ENCODE data around the gene UNC5C. TPM values are rescaled to one million over a fixed set of nuclear protein-coding genes. Genes with fewer than 3 reads are reported as not detected.

Gene UNC5C
- total RNA-seq, 1 donor from 2014 or later = 0.39 TPM

- Mint-ChIP-seq H3K4me3 (no peak overlapping the region), H3K27ac (no peak overlapping the region), H3K36me3 (peaks cover 34% of the 10 kb centered on the region), H3K9me3 (peaks cover 4% of the 10 kb centered on the region), H3K27me3 (ENCODE audit: insufficient read depth, low read depth) (peaks cover 2% of the 10 kb centered on the region), H3K4me1 (peaks cover 16% of the 10 kb centered on the region)
- no peaks in the 10 kb centered on the region for H3K27me3 ChIP-seq
- no peaks in the 10 kb centered on the region for H3K4me1 ChIP-seq
- H3K4me3 ChIP-seq = no peak overlapping the region
- H3F3A ChIP-seq (ENCODE audit: low read depth) = no peaks in the 10 kb centered on the region
- no peaks in the 10 kb centered on the region for H3K9me3 ChIP-seq (ENCODE audit: low read depth)
- H3K36me3 ChIP-seq = no peaks in the 10 kb centered on the region
- H3K4me2 ChIP-seq = no peak overlapping the region
- no peaks in the 10 kb centered on the region for H3K79me2 ChIP-seq (ENCODE audit: low read depth)
- H4K20me1 ChIP-seq (ENCODE audit: low read depth) = no peaks in the 10 kb centered on the region
- H2AFZ ChIP-seq (replicated peaks) = no peak overlapping the region
- TF ChIP-seq CTCF (IDR thresholded peaks at IDR 0.05) (no peak), EZH2 (IDR thresholded peaks at IDR 0.05) (no peak), EZH2phosphoT487 (IDR thresholded peaks at IDR 0.05) (no peak)
- no peak overlapping the region for H3K9ac ChIP-seq
- H3K27ac ChIP-seq = no peak overlapping the region
- no peak for DNase-seq (ENCODE audit: low spot score)
Measured at GRCh38 chr4:95422436-95422835, 126.3 kb downstream of the UNC5C start.

GRCh38 chr4:95421869-95422268, 126.9 kb downstream of the UNC5C start:
- no peak overlapping the region for H3K4me3 Mint-ChIP-seq
- H3K27ac Mint-ChIP-seq = no peak overlapping the region

GRCh38 chr4:95417531-95417930, 131.2 kb downstream of the UNC5C start:
- H3K4me3 ChIP-seq = no peak overlapping the region
- H3K9ac ChIP-seq = no peak overlapping the region
- H3K27ac ChIP-seq = no peak overlapping the region
- no peaks in the 10 kb centered on the region for H3K9me3 ChIP-seq (ENCODE audit: low read depth)
- H3K27me3 Mint-ChIP-seq (ENCODE audit: insufficient read depth, low read depth) = no peaks in the 10 kb centered on the region
- H3K27me3 ChIP-seq = no peaks in the 10 kb centered on the region
- H3K79me2 ChIP-seq (ENCODE audit: low read depth) = no peaks in the 10 kb centered on the region
- no peak overlapping the region for H3K4me2 ChIP-seq
- H3K4me1 Mint-ChIP-seq = peaks cover 24% of the 10 kb centered on the region
- H3K36me3 ChIP-seq = no peaks in the 10 kb centered on the region
- no peak for DNase-seq (ENCODE audit: low spot score)
- H2AFZ ChIP-seq (replicated peaks) = no peak overlapping the region
- peaks cover 23% of the 10 kb centered on the region for H3K36me3 Mint-ChIP-seq
- H4K20me1 ChIP-seq (ENCODE audit: low read depth) = no peaks in the 10 kb centered on the region
- H3K4me1 ChIP-seq = no peaks in the 10 kb centered on the region
- no peak overlapping the region for H3K27ac Mint-ChIP-seq
- TF ChIP-seq EZH2phosphoT487 (IDR thresholded peaks at IDR 0.05) (no peak), EZH2 (IDR thresholded peaks at IDR 0.05) (no peak), CTCF (IDR thresholded peaks at IDR 0.05) (no peak)
- H3K9me3 Mint-ChIP-seq = no peaks in the 10 kb centered on the region
- no peaks in the 10 kb centered on the region for H3F3A ChIP-seq (ENCODE audit: low read depth)
- H3K4me3 Mint-ChIP-seq = no peak overlapping the region

More at GRCh38 chr4:95421869-95422268, 126.9 kb downstream of the UNC5C start:
- TF ChIP-seq CTCF (IDR thresholded peaks at IDR 0.05) = no peak
- TF ChIP-seq EZH2 (IDR thresholded peaks at IDR 0.05) = no peak
- TF ChIP-seq EZH2phosphoT487 (IDR thresholded peaks at IDR 0.05) = no peak
- Histone ChIP-seq H4K20me1 (ENCODE audit: low read depth) (no peaks in the 10 kb centered on the region), H3K9ac (no peak overlapping the region), H3K4me3 (no peak overlapping the region), H2AFZ (replicated peaks) (no peak overlapping the region), H3K4me1 (no peaks in the 10 kb centered on the region), H3F3A (ENCODE audit: low read depth) (no peaks in the 10 kb centered on the region), H3K9me3 (ENCODE audit: low read depth) (no peaks in the 10 kb centered on the region), H3K27me3 (no peaks in the 10 kb centered on the region), H3K27ac (no peak overlapping the region), H3K36me3 (no peaks in the 10 kb centered on the region), H3K4me2 (no peak overlapping the region), H3K79me2 (ENCODE audit: low read depth) (no peaks in the 10 kb centered on the region)
- DNase-seq (ENCODE audit: low spot score) = no peak
- H3K27me3 Mint-ChIP-seq (ENCODE audit: insufficient read depth, low read depth) = peaks cover 2% of the 10 kb centered on the region
- H3K9me3 Mint-ChIP-seq = peaks cover 4% of the 10 kb centered on the region
- H3K36me3 Mint-ChIP-seq = peaks cover 29% of the 10 kb centered on the region
- peaks cover 16% of the 10 kb centered on the region for H3K4me1 Mint-ChIP-seq

Data from neural progenitor cell (in vitro differentiated cells).